Measurements from ENCODE around the gene LRFN4. TPM values are rescaled to one million over a fixed set of nuclear protein-coding genes. Genes with fewer than 3 reads are reported as not detected.

Gene LRFN4
- total RNA-seq, 1 donor from 2014 or later, result 33.7 TPM

Other genes starting within 250 kb of the LRFN4 start
- gene RBM14, start 240.4 kb upstream of the LRFN4 start, total RNA-seq, result 47.6 and 59.7 TPM in 2 replicates
- 151 and 153 TPM in 2 replicates for gene RBM4, start 218.4 kb upstream of the LRFN4 start, total RNA-seq
- 17.3 and 20.3 TPM in 2 replicates for gene RBM4B, start 179.2 kb upstream of the LRFN4 start, total RNA-seq
- gene SPTBN2, start 127.8 kb upstream of the LRFN4 start, total RNA-seq, result 18.2 and 22.7 TPM in 2 replicates
- gene RCE1, start 13.6 kb upstream of the LRFN4 start, total RNA-seq, result 19.3 and 19.8 TPM in 2 replicates
- gene PC, start 101.3 kb downstream of the LRFN4 start, total RNA-seq, result 10.5 and 13.3 TPM in 2 replicates
- gene C11orf86, start 118.2 kb downstream of the LRFN4 start, total RNA-seq, result not detected in 2 replicates
- gene SYT12, start 166.1 kb downstream of the LRFN4 start, total RNA-seq, result 0.34 and 0.62 TPM in 2 replicates
- 29.8 and 30.4 TPM in 2 replicates for gene RHOD, start 199.8 kb downstream of the LRFN4 start, total RNA-seq

All from astrocyte (in vitro differentiated cells and primary cell).